DND-41 (cell line): ENCODE data around the gene ZNF391.

ENCODE experiments used
- EZH2 ChIP-seq: IDR thresholded peaks from 3 replicates; pipeline ENCODE4 v1.6.1; 2012; ENCODE audit warnings: borderline replicate concordance, low read depth, mild to moderate bottlenecking, moderate library complexity, low read length, inconsistent platforms; ENCODE audit not compliant: severe bottlenecking
- TF ChIP-seq, protein P1 (sequence below): IDR thresholded peaks from 2 replicates; pipeline ENCODE4 v1.5.1; 2012; ENCODE audit warnings: borderline replicate concordance, low read length, moderate library complexity, mild to moderate bottlenecking; ENCODE audit not compliant: poor library complexity, severe bottlenecking; ENCODE audit errors: extremely low read depth

DNA sequence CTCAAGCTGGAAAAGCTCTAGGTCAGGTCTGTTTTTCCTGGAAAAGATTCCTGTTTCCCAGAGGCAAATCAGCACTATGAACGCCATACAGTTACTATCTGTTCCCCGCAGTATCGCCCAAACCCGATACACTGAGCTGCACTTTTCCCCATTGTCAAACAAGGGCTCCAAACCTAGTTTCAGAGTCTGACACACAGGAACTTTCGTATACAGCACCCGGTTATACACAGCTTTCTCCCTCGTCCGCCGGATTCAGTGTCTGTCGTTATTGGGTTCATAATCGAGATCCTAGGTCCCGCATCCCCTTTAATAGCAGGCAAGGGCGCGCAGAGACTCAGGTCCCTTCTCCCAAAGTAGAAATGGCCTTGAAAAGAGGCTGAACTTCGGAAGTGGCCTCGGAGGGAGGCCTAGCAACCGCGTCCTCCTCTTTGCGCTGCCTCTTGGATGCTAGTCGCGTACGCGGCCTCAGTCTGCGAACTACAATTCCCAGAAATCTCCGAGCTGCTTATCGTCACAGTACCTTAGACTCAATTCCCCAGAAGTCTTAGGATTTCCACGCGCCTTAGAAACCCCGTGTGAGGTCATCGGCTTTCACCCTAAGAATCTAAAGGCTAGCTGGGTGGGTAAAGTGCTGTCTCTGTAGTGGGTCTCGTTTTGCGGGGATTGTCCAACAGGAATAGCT is 34.2 kb downstream of the ZNF391 start:
- TF ChIP-seq, protein P1, sequence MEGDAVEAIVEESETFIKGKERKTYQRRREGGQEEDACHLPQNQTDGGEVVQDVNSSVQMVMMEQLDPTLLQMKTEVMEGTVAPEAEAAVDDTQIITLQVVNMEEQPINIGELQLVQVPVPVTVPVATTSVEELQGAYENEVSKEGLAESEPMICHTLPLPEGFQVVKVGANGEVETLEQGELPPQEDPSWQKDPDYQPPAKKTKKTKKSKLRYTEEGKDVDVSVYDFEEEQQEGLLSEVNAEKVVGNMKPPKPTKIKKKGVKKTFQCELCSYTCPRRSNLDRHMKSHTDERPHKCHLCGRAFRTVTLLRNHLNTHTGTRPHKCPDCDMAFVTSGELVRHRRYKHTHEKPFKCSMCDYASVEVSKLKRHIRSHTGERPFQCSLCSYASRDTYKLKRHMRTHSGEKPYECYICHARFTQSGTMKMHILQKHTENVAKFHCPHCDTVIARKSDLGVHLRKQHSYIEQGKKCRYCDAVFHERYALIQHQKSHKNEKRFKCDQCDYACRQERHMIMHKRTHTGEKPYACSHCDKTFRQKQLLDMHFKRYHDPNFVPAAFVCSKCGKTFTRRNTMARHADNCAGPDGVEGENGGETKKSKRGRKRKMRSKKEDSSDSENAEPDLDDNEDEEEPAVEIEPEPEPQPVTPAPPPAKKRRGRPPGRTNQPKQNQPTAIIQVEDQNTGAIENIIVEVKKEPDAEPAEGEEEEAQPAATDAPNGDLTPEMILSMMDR = no peak
- no peak for TF ChIP-seq EZH2
